ENCODE results near the gene ZNF277.
"Not testable (repeated sequence)": the region's sequence is repeated elsewhere in the genome, so short reads cannot be mapped to it uniquely, and the experiment has no call there.

Gene ZNF277

GRCh38 chr7:112298543-112299100, 92.1 kb downstream of the ZNF277 start:
- DNase-seq, result no peak

- DNase-seq, result no peak
Measured at GRCh38 chr7:112300072-112300471, 93.6 kb downstream of the ZNF277 start.

- DNase-seq, result no peak
Measured at GRCh38 chr7:112300831-112301407, 94.4 kb downstream of the ZNF277 start.

- DNase-seq, result no peak
Measured at GRCh38 chr7:112302566-112302965, 96.1 kb downstream of the ZNF277 start.

GRCh38 chr7:112306903-112307302, 100.4 kb downstream of the ZNF277 start:
- no peak for DNase-seq

- no peak for DNase-seq
Measured at GRCh38 chr7:112307506-112307905, 101.0 kb downstream of the ZNF277 start.

GRCh38 chr7:112308974-112309373, 102.5 kb downstream of the ZNF277 start:
- DNase-seq, result no peak

GRCh38 chr7:112316803-112317202, 110.3 kb downstream of the ZNF277 start:
- not testable (repeated sequence) for DNase-seq

GRCh38 chr7:112322070-112322469, 115.6 kb downstream of the ZNF277 start:
- no peak for DNase-seq

- no peak for DNase-seq
Measured at GRCh38 chr7:112327566-112327965, 121.1 kb downstream of the ZNF277 start.

GRCh38 chr7:112331492-112331891, 125.0 kb downstream of the ZNF277 start:
- no peak for DNase-seq

GRCh38 chr7:112334366-112334765, 127.9 kb downstream of the ZNF277 start:
- no peak for DNase-seq

GRCh38 chr7:112336261-112336660, 129.8 kb downstream of the ZNF277 start:
- no peak for DNase-seq

GRCh38 chr7:112336936-112337576, 130.6 kb downstream of the ZNF277 start:
- no peak for DNase-seq

- DNase-seq, result no peak
Measured at GRCh38 chr7:112337892-112338291, 131.4 kb downstream of the ZNF277 start.

- DNase-seq, result no peak
Measured at GRCh38 chr7:112338786-112339185, 132.3 kb downstream of the ZNF277 start.

GRCh38 chr7:112341464-112341863, 135.0 kb downstream of the ZNF277 start:
- DNase-seq, result no peak

GRCh38 chr7:112346381-112347060, 140.0 kb downstream of the ZNF277 start:
- no peak for DNase-seq

GRCh38 chr7:112347088-112347487, 140.6 kb downstream of the ZNF277 start:
- no peak for DNase-seq

GRCh38 chr7:112350585-112350984, 144.1 kb downstream of the ZNF277 start:
- no peak for DNase-seq

- DNase-seq, result no peak
Measured at GRCh38 chr7:112356596-112356995, 150.1 kb downstream of the ZNF277 start.

GRCh38 chr7:112357136-112357535, 150.6 kb downstream of the ZNF277 start:
- DNase-seq, result no peak

GRCh38 chr7:112358513-112358912, 152.0 kb downstream of the ZNF277 start:
- DNase-seq, result no peak

GRCh38 chr7:112359086-112359485, 152.6 kb downstream of the ZNF277 start:
- DNase-seq, result no peak

All from NCI-H446 treated with DMSO at 0.1 percent for 48 hours (cell line).